BLaER1 treated with 17β-estradiol and CSF1 and Interleukin-3, amounts not matched to agents 10 nM and 100 nM (cell line): ENCODE results near the gene USP47.

Source experiments
- H3K27ac ChIP-seq, 11 experiments: shearing (Covaris generic); formaldehyde crosslinking; 2 replicates each; pipeline ENCODE4 v1.8.1; 2022
- H3K27me3 ChIP-seq, 11 experiments: shearing (Covaris generic); formaldehyde crosslinking; 2 replicates each; pipeline ENCODE4 v1.8.1; 2022
- H3K36me3 ChIP-seq, 11 experiments: shearing (Covaris generic); formaldehyde crosslinking; 2 replicates each; pipeline ENCODE4 v1.8.1; 2022
- H3K4me1 ChIP-seq, 10 experiments: shearing (Covaris generic); formaldehyde crosslinking; 2 replicates each; pipeline ENCODE4 v1.8.1; 2022
- H3K4me2 ChIP-seq, 11 experiments: shearing (Covaris generic); formaldehyde crosslinking; 2 replicates each; pipeline ENCODE4 v1.8.1; 2022
- H3K4me3 ChIP-seq, 10 experiments: shearing (Covaris generic); formaldehyde crosslinking; 2 replicates each; pipeline ENCODE4 v1.8.1; 2022
- H3K9ac ChIP-seq, 11 experiments: shearing (Covaris generic); formaldehyde crosslinking; 2 replicates each; pipeline ENCODE4 v1.8.1; 2022
- H3K9me3 ChIP-seq, 11 experiments: shearing (Covaris generic); formaldehyde crosslinking; replicated peaks in 1 of 11; 2 replicates each; pipeline ENCODE4 v1.8.1; 2022
- H4K20me1 ChIP-seq, 11 experiments: shearing (Covaris generic); formaldehyde crosslinking; 2 replicates each; pipeline ENCODE4 v1.8.1; 2022
- Cebpa-rat ChIP-seq, 11 experiments: shearing (Covaris generic); IDR thresholded peaks; 2 replicates each; pipeline ENCODE4 v1.8.1; 2022

The USP47 gene

DNA sequence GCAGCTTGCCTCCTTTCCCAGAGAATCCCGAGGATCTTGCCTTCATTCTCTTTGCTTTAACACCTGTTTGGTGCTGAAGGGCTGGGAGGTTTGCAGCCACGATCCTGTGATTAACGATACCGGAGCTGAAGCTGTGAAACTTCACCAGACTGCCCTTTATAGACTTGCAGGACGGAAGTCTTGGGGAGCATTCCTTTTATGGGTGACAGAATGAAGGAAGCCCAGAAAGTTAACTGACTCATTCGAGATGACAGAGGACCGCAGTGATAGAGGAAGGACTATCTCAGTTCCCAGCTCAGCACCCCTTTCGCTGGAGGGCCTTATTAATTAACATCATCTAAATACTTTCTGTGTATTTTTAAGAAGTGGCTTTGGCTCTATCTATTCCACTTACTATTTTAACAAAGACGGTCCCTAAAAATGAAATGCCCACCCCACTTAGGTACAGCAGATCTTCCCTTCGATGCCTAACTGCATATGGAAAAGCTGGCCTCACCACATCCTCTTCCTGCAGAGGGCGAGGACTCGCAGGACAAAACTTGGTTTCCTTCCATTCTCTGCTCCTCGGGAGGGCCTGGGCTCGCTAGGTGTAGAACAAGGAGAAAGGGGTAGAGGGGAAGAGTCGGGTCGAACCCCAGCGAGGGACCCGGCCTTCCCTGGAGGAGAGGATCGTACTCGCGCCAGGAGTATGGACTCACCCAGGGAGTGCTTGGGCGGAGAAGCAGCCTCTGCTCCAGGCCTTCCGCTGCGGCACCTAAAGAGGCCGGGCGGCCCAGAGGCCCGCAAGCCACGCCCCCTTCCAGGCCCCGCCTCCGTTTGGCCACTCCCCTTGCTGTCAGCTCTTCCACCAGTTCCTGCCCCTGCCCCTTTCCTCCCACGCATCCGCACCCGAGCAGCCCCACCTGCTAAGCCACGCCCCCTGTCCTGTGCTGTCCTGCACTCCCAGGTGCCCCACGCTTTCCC is 30.7 kb upstream of the USP47 start:
- Histone ChIP-seq H3K4me3 (no peak overlapping the region), H3K9me3 (peaks cover 0 to 14% (median 8%) of the 10 kb centered on the region in 11 experiments; a peak in 11 of 22 replicates), H3K4me1 (peaks cover 0 to 8% (median 0%) of the 10 kb centered on the region in 10 experiments; a peak in 3 of 20 replicates), H3K36me3 (no peaks in the 10 kb centered on the region), H4K20me1 (no peaks in the 10 kb centered on the region), H3K27me3 (no peaks in the 10 kb centered on the region), H3K9ac (no peak overlapping the region), H3K27ac (no peak overlapping the region), H3K4me2 (no peak overlapping the region)
- no peak for TF ChIP-seq Cebpa-rat (IDR thresholded peaks at IDR 0.05)

DNA sequence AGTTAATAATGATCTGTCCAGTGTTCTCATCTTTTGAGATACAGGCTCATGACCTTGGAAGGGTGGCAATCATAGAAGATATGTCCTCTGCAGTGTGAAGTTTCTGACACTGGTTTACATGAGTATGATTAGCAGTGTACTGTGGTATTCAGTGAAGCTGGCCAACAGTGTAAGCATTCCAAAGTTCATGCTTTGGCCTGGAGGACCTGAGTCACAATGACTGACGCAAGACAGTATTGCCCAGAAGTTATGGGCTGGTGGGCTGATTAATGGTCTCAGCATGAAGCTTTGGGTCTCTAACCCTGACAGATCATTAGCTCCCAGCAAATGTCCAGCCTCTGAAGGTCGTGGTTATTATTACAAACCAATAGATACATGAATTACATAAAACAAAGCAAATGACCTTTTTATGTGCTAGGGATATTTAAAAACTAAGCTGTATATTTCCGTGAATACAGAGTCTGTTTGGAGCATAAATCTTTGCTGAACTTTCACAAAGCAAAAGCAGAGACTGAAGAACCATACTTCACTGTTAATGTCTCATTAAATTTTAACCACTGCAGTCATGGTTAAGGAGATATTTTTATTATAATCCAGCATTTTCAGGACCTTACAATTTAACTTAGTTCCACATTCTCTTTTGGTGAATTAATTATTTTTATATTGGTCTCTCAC is 28.3 kb upstream of the USP47 start:
- Histone ChIP-seq H3K9me3 (peaks cover 0 to 14% (median 8%) of the 10 kb centered on the region in 11 experiments; a peak in 11 of 22 replicates), H3K27ac (no peak overlapping the region), H3K27me3 (no peaks in the 10 kb centered on the region), H3K9ac (no peak overlapping the region), H4K20me1 (no peaks in the 10 kb centered on the region), H3K4me1 (peaks cover 0 to 8% (median 0%) of the 10 kb centered on the region in 10 experiments; a peak in 3 of 20 replicates), H3K4me2 (no peak overlapping the region), H3K36me3 (no peaks in the 10 kb centered on the region), H3K4me3 (no peak overlapping the region)
- no peak for TF ChIP-seq Cebpa-rat (IDR thresholded peaks at IDR 0.05)

DNA sequence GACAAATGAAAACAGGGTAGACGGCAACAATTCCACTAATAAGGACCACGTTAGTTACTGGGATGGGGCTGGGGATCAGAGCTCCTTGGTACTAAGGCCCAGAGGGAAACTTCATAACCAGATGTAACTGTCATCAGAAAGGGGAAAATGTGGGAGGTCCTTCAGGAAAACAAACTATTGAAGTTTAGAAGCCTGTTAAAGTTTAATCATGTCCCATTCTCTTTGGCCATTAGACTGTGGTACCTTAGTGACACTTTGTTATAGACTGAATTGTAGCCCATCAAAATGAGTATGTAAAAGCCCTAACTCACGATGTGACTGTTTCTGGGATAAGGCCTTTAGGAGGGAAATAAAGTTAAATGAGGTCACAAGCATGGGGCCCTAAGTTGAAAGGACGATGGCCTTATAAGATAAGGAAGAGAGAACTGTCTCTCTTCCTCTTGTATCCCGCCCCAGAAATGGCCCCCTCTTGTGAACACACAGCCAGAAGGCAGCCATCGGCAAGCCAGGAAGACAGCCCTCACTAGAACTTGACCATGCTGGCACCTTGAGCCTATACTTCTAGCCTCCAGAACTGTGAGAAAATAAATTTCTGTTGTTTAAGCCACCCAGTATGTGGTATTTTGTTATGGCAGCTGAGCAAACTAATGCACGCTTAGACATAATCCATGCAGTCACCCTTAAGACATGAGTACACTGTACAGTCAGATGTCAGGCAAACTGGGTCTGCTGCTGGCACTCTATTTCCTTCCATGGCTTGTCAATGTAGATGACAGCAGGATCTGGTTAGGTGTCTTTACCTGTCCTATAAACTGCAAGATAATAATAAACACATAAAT is 26.9 kb upstream of the USP47 start:
- Histone ChIP-seq H3K9me3 (peaks cover 0 to 14% (median 8%) of the 10 kb centered on the region in 11 experiments; a peak in 11 of 22 replicates), H4K20me1 (no peaks in the 10 kb centered on the region), H3K4me2 (no peak overlapping the region), H3K9ac (no peak overlapping the region), H3K36me3 (no peaks in the 10 kb centered on the region), H3K4me3 (no peak overlapping the region), H3K4me1 (no peaks in the 10 kb centered on the region), H3K27ac (no peak overlapping the region), H3K27me3 (no peaks in the 10 kb centered on the region)
- no peak for TF ChIP-seq Cebpa-rat (IDR thresholded peaks at IDR 0.05)

DNA sequence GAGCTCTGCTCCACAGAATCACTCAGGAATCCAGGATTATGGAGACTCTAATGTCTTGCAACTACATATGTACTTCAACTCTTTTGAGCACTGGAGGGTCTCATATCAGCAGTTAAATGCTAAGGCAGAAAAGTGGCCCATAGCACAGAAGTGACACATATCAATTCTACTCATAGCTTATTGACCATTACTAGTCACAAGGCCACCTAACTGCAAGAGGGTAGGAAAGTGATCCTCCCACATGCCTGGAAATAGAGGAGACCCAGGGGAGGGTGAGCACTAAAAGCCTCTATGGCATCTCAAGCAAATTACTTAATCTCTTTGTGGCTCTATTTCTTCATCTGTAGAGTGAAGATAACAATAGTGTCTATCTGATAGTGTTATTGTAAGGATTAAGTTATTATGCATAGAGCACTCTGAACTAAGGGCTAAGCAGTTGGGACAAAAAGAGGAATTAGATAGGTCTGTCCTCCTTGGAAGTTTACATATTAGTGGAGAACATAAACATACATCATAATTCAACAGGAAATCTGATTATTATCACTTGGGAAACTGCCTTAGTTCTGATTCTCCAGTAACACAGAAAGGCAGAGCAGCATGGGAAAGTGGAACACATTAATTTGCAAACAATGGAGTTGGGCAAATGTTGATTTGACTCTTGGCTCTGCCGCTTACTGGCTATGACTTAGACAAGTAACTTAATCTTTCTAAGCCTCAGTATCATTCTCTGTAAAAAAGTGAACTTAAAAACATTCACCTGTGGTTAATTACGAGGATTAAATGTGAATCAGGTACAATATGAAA is 25.1 kb upstream of the USP47 start:
- no peak for TF ChIP-seq Cebpa-rat (IDR thresholded peaks at IDR 0.05)
- Histone ChIP-seq H3K4me1 (no peaks in the 10 kb centered on the region), H4K20me1 (no peaks in the 10 kb centered on the region)

DNA sequence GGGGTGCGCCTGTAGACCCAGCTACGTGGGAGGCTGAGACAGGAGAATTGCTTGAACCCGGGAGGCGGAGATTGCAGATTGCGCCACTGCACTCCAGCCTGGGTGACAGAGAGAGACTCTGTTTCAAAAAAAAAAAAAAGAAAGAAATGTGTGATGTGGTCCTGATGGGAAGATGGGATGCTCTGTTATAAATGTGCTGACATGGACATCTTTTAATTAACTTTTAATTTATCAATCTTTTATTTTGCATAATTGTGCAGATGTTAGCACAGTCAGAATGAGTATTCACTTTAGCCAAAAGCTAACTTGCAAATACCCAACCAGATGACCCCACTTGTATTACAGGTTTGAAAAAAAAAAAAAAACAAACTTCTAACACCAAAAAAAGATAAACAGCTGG is 23.8 kb upstream of the USP47 start:
- H3K9me3 ChIP-seq, result no peaks in the 10 kb centered on the region
- H4K20me1 ChIP-seq, result no peaks in the 10 kb centered on the region
- no peaks in the 10 kb centered on the region for H3K27me3 ChIP-seq
- H3K4me3 ChIP-seq, result no peak overlapping the region
- H3K27ac ChIP-seq, result no peak overlapping the region
- no peaks in the 10 kb centered on the region for H3K36me3 ChIP-seq
- no peak overlapping the region for H3K9ac ChIP-seq
- TF ChIP-seq Cebpa-rat (IDR thresholded peaks at IDR 0.05), result no peak
- no peaks in the 10 kb centered on the region for H3K4me1 ChIP-seq
- no peak overlapping the region for H3K4me2 ChIP-seq

More for the DNA sequence above, 25.1 kb upstream of the USP47 start:
- Histone ChIP-seq H3K27me3 (no peaks in the 10 kb centered on the region), H3K36me3 (no peaks in the 10 kb centered on the region), H3K27ac (no peak overlapping the region), H3K4me2 (no peak overlapping the region), H3K9me3 (peaks cover 0 to under 1% (median 0%) of the 10 kb centered on the region in 11 experiments; a peak in 1 of 22 replicates), H3K4me3 (no peak overlapping the region), H3K9ac (no peak overlapping the region)

DNA sequence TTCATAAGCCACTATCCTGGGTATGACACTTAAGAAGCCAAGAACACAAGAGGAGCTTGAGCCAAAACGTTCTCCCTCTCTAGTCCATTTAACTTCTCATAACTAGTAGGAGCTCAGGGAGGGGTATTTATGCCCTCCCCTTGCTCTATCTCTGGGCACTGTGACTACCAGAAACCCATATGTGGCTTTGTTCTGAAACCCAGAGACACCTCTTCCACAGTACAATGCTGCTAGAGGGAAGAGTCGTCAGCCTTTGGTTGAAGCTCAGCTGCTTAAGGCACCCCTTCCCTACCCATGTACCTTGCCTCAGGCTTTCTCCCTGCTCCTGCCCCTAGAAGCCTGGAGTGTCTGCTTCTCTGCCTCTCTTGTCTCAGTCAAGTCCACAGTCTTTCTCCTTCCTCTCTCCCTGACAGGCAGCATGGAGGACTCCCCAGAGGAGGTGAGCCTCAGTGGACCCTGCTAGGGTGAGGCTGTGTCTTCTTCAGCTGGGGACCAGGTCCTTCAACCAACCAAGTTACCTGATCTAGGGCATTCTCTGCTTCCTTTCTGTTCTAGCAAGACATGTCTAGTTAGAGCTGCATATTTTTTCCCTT is 23.1 kb upstream of the USP47 start:
- no peaks in the 10 kb centered on the region for H3K27me3 ChIP-seq
- no peak overlapping the region for H3K4me3 ChIP-seq
- no peak overlapping the region for H3K4me2 ChIP-seq
- H3K36me3 ChIP-seq, result no peaks in the 10 kb centered on the region
- H3K4me1 ChIP-seq, result no peaks in the 10 kb centered on the region
- TF ChIP-seq Cebpa-rat (IDR thresholded peaks at IDR 0.05), result no peak
- H4K20me1 ChIP-seq, result no peaks in the 10 kb centered on the region
- no peak overlapping the region for H3K9ac ChIP-seq
- H3K27ac ChIP-seq, result no peak overlapping the region
- H3K9me3 ChIP-seq, result peaks cover 0 to under 1% (median under 1%) of the 10 kb centered on the region in 11 experiments; a peak in 5 of 22 replicates

DNA sequence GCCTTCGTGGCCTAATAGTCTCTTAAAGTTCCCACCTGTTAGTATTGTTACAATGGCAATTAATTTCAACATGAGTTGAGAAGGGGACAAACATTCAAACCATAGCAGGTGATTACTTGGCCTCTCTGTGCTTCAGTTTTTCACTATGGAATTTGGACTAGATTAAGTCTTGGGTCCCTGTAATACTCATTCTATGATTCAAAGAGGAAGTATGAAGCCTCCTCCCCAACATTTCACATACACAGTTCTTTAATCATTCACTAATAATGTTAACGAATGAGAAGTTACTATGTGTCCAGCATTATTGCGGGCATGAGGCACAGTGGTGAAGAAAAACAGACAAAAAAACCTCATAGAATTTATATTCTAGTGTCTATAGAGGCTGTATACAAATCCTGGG is 19.9 kb upstream of the USP47 start:
- H3K4me2 ChIP-seq, result no peak overlapping the region
- no peaks in the 10 kb centered on the region for H3K36me3 ChIP-seq
- H3K9ac ChIP-seq, result no peak overlapping the region
- H3K4me1 ChIP-seq, result no peaks in the 10 kb centered on the region
- no peak for TF ChIP-seq Cebpa-rat (IDR thresholded peaks at IDR 0.05)
- peaks cover 17 to 26% (median 24%) of the 10 kb centered on the region in 11 experiments for H3K9me3 ChIP-seq
- H4K20me1 ChIP-seq, result no peaks in the 10 kb centered on the region
- no peak overlapping the region for H3K4me3 ChIP-seq
- no peak overlapping the region for H3K27ac ChIP-seq
- H3K27me3 ChIP-seq, result no peaks in the 10 kb centered on the region

DNA sequence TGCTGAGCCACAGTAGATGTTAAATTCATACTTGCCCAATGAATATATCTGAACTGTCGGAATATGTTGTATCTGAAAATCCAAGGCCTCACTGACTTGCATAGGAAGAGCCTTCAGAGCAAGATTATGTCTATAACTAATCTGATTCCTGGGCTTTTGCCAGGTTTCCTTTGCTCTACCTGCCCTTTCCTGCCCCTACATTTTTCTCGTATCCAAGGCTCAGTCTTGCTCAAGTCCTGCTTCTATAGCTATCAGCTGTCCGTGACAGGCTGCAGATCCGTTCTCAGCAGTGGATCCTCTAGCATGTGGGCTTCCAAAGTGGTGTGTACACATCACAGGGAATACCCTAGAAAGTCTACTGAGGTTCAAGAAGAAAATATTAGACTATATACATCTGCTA is 18.8 kb upstream of the USP47 start:
- TF ChIP-seq Cebpa-rat (IDR thresholded peaks at IDR 0.05), result no peak
- Histone ChIP-seq H3K27me3 (no peaks in the 10 kb centered on the region), H3K4me2 (no peak overlapping the region)

More for the DNA sequence above, 18.8 kb upstream of the USP47 start:
- Histone ChIP-seq H3K9me3 (peaks cover 17 to 26% (median 24%) of the 10 kb centered on the region in 11 experiments), H3K4me1 (no peaks in the 10 kb centered on the region), H4K20me1 (no peaks in the 10 kb centered on the region), H3K9ac (no peak overlapping the region), H3K27ac (no peak overlapping the region), H3K4me3 (no peak overlapping the region), H3K36me3 (no peaks in the 10 kb centered on the region)
